HAP-1 (cell line): ENCODE data around the gene NDUFAB1.
A peak's percentile ranks its signal among the peaks of the same experiment; 100 is the strongest.
"Not testable (repeated sequence)": the region's sequence is repeated elsewhere in the genome, so short reads cannot be mapped to it uniquely, and the experiment has no call there.

Source experiments
- DNase-seq, 2 experiments: peaks; one replicate each; pipeline ENCODE4 v3.0.0-alpha.2; 2016 to 2020; ENCODE audit warnings: low spot score in 2 of 2
- H3K27me3 ChIP-seq: fragments of 250-450 bp; sonication (Bioruptor Pico); 2 replicates; pipeline ENCODE4 v1.5.1; 2020; ENCODE audit warnings: low read depth, mild to moderate bottlenecking, moderate library complexity
- H3K36me3 ChIP-seq: fragments of 250-450 bp; sonication (Bioruptor Pico); replicated peaks from 2 replicates; pipeline ENCODE4 v1.5.1; 2020; ENCODE audit warnings: mild to moderate bottlenecking
- H3K4me1 ChIP-seq: fragments of 250-450 bp; sonication (Bioruptor Pico); 2 replicates; pipeline ENCODE4 v1.5.1; 2020; ENCODE audit warnings: mild to moderate bottlenecking
- H3K4me3 ChIP-seq: fragments of 250-450 bp; sonication (Bioruptor Pico); 2 replicates; pipeline ENCODE4 v1.5.1; 2020; ENCODE audit warnings: mild to moderate bottlenecking, moderate library complexity
- H3K9me3 ChIP-seq: fragments of 250-450 bp; sonication (Bioruptor Pico); 2 replicates; pipeline ENCODE4 v1.5.1; 2020; ENCODE audit warnings: mild to moderate bottlenecking, moderate library complexity
- in situ Hi-C: fragments of 300-500 bp; cut with MboI; formaldehyde crosslinking; loops from 3 replicates; pipeline ENCODE4 v1.14.3; 2020; ENCODE audit warnings: low sequenced_read_pairs, inconsistent platforms, mixed read lengths

Gene NDUFAB1

GRCh38 chr16:23556881-23557778 is 39.0 kb downstream of the NDUFAB1 start, which contains the start of the genes EARS2 and UBFD1:
TSS of gene EARS2 (minus strand) at chr16:23557350. CDS start at chr16:23557343, 7 bp downstream.
TSS of gene UBFD1 (plus strand) at chr16:23557727. CDS start at chr16:23557743, 16 bp downstream.
- Histone ChIP-seq H3K4me3 (peak within 1 kb of the TSS; percentile 90), H3K36me3 (peaks cover 57% of the 10 kb centered on the region), H3K9me3 (no peaks in the 10 kb centered on the region; the same call in 1 of the 2 replicates), H3K4me1 (peaks cover 6% of the 10 kb centered on the region), H3K27me3 (no peaks in the 10 kb centered on the region)
- peak; percentile 98 to 99 for DNase-seq
- in situ Hi-C loops = no loop called here

GRCh38 chr16:23554536-23554935 is 41.6 kb downstream of the NDUFAB1 start:
- in situ Hi-C loops = no loop called here
- Histone ChIP-seq H3K36me3 (peaks cover 54% of the 10 kb centered on the region), H3K4me3 (no peak overlapping the region), H3K27me3 (no peaks in the 10 kb centered on the region), H3K9me3 (no peaks in the 10 kb centered on the region; the same call in 1 of the 2 replicates), H3K4me1 (peaks cover 6% of the 10 kb centered on the region)
- no peak for DNase-seq

- H3K4me3 ChIP-seq = no peak overlapping the region
- in situ Hi-C loops = no loop called here
- H3K27me3 ChIP-seq = no peaks in the 10 kb centered on the region
- H3K4me1 ChIP-seq = peaks cover 2% of the 10 kb centered on the region; the same call in 1 of the 2 replicates
- peaks cover 63% of the 10 kb centered on the region for H3K36me3 ChIP-seq
- DNase-seq = no peak
- H3K9me3 ChIP-seq = no peaks in the 10 kb centered on the region; the same call in 1 of the 2 replicates
Measured at GRCh38 chr16:23552161-23552560, 44.0 kb downstream of the NDUFAB1 start.

- Histone ChIP-seq H3K4me1 (no peaks in the 10 kb centered on the region), H3K36me3 (peaks cover 76% of the 10 kb centered on the region), H3K27me3 (no peaks in the 10 kb centered on the region), H3K9me3 (no peaks in the 10 kb centered on the region), H3K4me3 (no peak overlapping the region)
- in situ Hi-C loops = no loop called here
- no peak for DNase-seq
Measured at GRCh38 chr16:23549938-23550337, 46.2 kb downstream of the NDUFAB1 start.

GRCh38 chr16:23544436-23544835 is 51.7 kb downstream of the NDUFAB1 start:
- Histone ChIP-seq H3K9me3 (no peaks in the 10 kb centered on the region), H3K4me3 (no peak overlapping the region), H3K27me3 (no peaks in the 10 kb centered on the region), H3K4me1 (no peaks in the 10 kb centered on the region), H3K36me3 (peaks cover 66% of the 10 kb centered on the region)
- in situ Hi-C loops = no loop called here
- DNase-seq = no peak

- H3K27me3 ChIP-seq, H3K4me3 ChIP-seq, DNase-seq, H3K4me1 ChIP-seq, H3K9me3 ChIP-seq, in situ Hi-C loops: not testable (repeated sequence)
- H3K36me3 ChIP-seq = peaks cover 53% of the 10 kb centered on the region
Measured at GRCh38 chr16:23540817-23541178, 55.3 kb downstream of the NDUFAB1 start.

- Histone ChIP-seq H3K4me1 (no peaks in the 10 kb centered on the region), H3K27me3 (no peaks in the 10 kb centered on the region), H3K36me3 (peaks cover 53% of the 10 kb centered on the region), H3K4me3 (no peak overlapping the region), H3K9me3 (no peaks in the 10 kb centered on the region)
- no peak for DNase-seq
- in situ Hi-C loops = no loop called here
Measured at GRCh38 chr16:23539984-23540816, 55.9 kb downstream of the NDUFAB1 start.

- H3K27me3 ChIP-seq = no peaks in the 10 kb centered on the region
- H3K4me1 ChIP-seq = no peaks in the 10 kb centered on the region
- peaks cover 61% of the 10 kb centered on the region for H3K36me3 ChIP-seq
- DNase-seq = no peak
- no peak overlapping the region for H3K4me3 ChIP-seq
- in situ Hi-C loops = no loop called here
- H3K9me3 ChIP-seq = no peaks in the 10 kb centered on the region
Measured at GRCh38 chr16:23538919-23539278, 57.2 kb downstream of the NDUFAB1 start.

- no peaks in the 10 kb centered on the region for H3K4me1 ChIP-seq
- H3K36me3 ChIP-seq = peaks cover 64% of the 10 kb centered on the region
- no peaks in the 10 kb centered on the region for H3K27me3 ChIP-seq
- in situ Hi-C loops = no loop called here
- H3K9me3 ChIP-seq = no peaks in the 10 kb centered on the region
- DNase-seq = no peak
- H3K4me3 ChIP-seq = no peak overlapping the region
Measured at GRCh38 chr16:23537390-23537789, 58.7 kb downstream of the NDUFAB1 start.

- in situ Hi-C loops = no loop called here
- H3K27me3 ChIP-seq = no peaks in the 10 kb centered on the region
- H3K9me3 ChIP-seq = no peaks in the 10 kb centered on the region
- H3K4me3 ChIP-seq = no peak overlapping the region
- no peaks in the 10 kb centered on the region for H3K4me1 ChIP-seq
- DNase-seq = no peak
- peaks cover 70% of the 10 kb centered on the region for H3K36me3 ChIP-seq
Measured at GRCh38 chr16:23535901-23536300, 60.2 kb downstream of the NDUFAB1 start.

- Histone ChIP-seq H3K27me3 (no peaks in the 10 kb centered on the region), H3K36me3 (peaks cover 65% of the 10 kb centered on the region), H3K4me1 (no peaks in the 10 kb centered on the region), H3K9me3 (no peaks in the 10 kb centered on the region), H3K4me3 (no peak overlapping the region)
- DNase-seq = no peak
- in situ Hi-C loops = no loop called here
Measured at GRCh38 chr16:23534868-23535860, 61.0 kb downstream of the NDUFAB1 start.

- no peak for DNase-seq
- no peaks in the 10 kb centered on the region for H3K27me3 ChIP-seq
- no peaks in the 10 kb centered on the region for H3K9me3 ChIP-seq
- no peak overlapping the region for H3K4me3 ChIP-seq
- H3K36me3 ChIP-seq = peaks cover 68% of the 10 kb centered on the region
- in situ Hi-C loops = no loop called here
- H3K4me1 ChIP-seq = no peaks in the 10 kb centered on the region
Measured at GRCh38 chr16:23532448-23532847, 63.7 kb downstream of the NDUFAB1 start.
